Measurements from ENCODE around the gene LY6G6F.
A peak's percentile ranks its signal among the peaks of the same experiment; 100 is the strongest.

The LY6G6F gene

GRCh38 chr6:31732029-31732428 lies 25.4 kb downstream of the LY6G6F start:
- H3K4me3 ChIP-seq (ENCODE audit: low read depth, low read length), result no peak overlapping the region
- no peak for DNase-seq (ENCODE audit: low read depth)
- TF ChIP-seq CTCF (conservative IDR thresholded peaks at IDR 0.05; ENCODE audit: low read depth, low read length), result no peak

- H3K4me3 ChIP-seq (ENCODE audit: low read depth, low read length), result peak overlapping the region; percentile 91
- DNase-seq (ENCODE audit: low read depth), result no peak
- no peak for TF ChIP-seq CTCF (conservative IDR thresholded peaks at IDR 0.05; ENCODE audit: low read depth, low read length)
These were observed 27.1 kb downstream of the LY6G6F start for GRCh38 chr6:31733734-31734133.

GRCh38 chr6:31734247-31734820 lies 27.7 kb downstream of the LY6G6F start:
- DNase-seq (ENCODE audit: low read depth), result no peak
- H3K4me3 ChIP-seq (ENCODE audit: low read depth, low read length), result peak overlapping the region; percentile 91
- TF ChIP-seq CTCF (conservative IDR thresholded peaks at IDR 0.05; ENCODE audit: low read depth, low read length), result no peak

- TF ChIP-seq CTCF (conservative IDR thresholded peaks at IDR 0.05; ENCODE audit: low read depth, low read length), result no peak
- H3K4me3 ChIP-seq (ENCODE audit: low read depth, low read length), result peak overlapping the region; percentile 91
- peak; percentile 61 for DNase-seq (ENCODE audit: low read depth)
These were observed 28.2 kb downstream of the LY6G6F start for GRCh38 chr6:31734821-31735406.

GRCh38 chr6:31736021-31736767 lies 29.5 kb downstream of the LY6G6F start, which contains the start of gene CLIC1:
TSS of gene CLIC1 (minus strand) at chr6:31736530. CDS start at chr6:31736300, 230 bp downstream.
- peak within 1 kb of the TSS; percentile 91 for H3K4me3 ChIP-seq (ENCODE audit: low read depth, low read length)
- peak; percentile 82 for DNase-seq (ENCODE audit: low read depth)
- no peak for TF ChIP-seq CTCF (conservative IDR thresholded peaks at IDR 0.05; ENCODE audit: low read depth, low read length)

GRCh38 chr6:31736768-31737314 lies 30.2 kb downstream of the LY6G6F start:
- no peak for DNase-seq (ENCODE audit: low read depth)
- peak overlapping the region; percentile 91 for H3K4me3 ChIP-seq (ENCODE audit: low read depth, low read length)
- no peak for TF ChIP-seq CTCF (conservative IDR thresholded peaks at IDR 0.05; ENCODE audit: low read depth, low read length)

Data from choroid plexus epithelial cell (primary cell).